Stimulated activated CD8-positive, alpha-beta memory T cell treated with anti-CD3 and anti-CD28 coated beads, Interleukin-4, amount 100 ng/mL, for 48 hours (primary cell): Measurements from ENCODE around the gene BCAS3.
"Not testable (repeated sequence)": the region's sequence is repeated elsewhere in the genome, so short reads cannot be mapped to it uniquely, and the experiment has no call there.

ENCODE experiments used
- DNase-seq: peaks from one replicate; pipeline ENCODE4 v3.0.0-alpha.2; 2020

BCAS3 gene

DNA sequence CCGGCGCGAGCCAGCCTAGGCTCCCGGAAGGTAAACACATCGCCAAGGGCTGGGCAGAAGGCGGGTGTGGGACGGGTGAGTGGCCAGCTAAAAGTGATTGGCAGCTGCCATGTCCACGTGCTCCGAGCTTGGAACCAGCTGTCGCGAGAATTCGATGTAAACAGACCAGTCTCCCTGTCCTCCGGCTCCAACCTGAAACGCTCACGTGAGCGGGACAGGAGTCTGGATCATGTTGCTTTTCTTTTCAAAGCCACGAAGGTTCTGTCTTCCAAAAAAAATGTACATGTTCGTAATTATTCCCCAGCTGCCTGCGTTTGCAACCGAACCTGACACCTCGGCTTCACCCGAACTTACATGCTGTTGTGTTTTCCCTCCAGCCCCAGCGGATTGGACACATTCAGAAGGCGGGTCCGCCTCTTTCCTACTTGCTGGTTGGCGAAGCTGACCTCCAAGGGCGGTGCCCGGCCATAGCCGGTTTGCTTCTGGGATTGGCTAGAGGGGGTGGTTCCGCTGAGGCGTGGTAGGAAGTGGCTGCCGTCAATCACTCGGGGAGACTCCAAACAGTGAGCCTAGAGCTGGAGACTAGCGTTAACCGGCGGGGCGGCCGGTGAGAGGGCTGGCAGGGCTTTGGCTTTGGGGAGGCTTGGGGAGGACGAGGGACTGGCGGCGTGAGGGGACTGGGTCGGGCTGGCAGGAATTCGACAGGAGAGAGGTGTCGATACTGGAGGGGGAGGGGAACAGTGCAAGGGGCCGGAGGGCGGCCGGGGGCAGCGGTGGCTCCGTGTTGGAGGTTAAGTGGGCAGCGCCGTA lies at the start of gene BCAS3:
Gene BCAS3, plus strand, starts transcription at position 544 of the 810 bp plus-strand sequence.
- peak; percentile 96 for DNase-seq

GRCh38 chr17:60628252-60628889 lies 49.3 kb upstream of the BCAS3 start:
- DNase-seq = no peak

GRCh38 chr17:60629120-60629519 lies 48.5 kb upstream of the BCAS3 start:
- DNase-seq = no peak

- no peak for DNase-seq
Measured at GRCh38 chr17:60630352-60630751, 47.3 kb upstream of the BCAS3 start.

DNA sequence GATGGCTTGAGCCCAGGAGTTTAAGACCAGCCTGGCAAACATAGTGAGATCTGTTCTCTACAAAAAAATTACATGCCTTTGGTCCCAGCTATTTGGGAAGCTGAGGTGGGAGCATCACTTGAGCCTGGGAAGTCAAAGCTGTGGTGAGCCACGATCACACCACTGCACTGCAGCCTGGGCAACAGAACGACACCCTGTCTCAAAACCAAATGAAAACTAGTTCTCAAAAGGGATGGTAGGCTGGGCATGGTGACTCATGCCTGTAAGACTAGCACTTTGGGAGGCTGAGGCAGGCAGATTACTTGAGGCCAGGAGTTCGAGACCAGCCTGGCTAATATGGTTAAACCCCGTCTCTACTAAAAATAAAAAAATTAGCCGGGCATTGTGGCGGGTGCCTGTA lies 46.5 kb upstream of the BCAS3 start:
- no peak for DNase-seq

DNA sequence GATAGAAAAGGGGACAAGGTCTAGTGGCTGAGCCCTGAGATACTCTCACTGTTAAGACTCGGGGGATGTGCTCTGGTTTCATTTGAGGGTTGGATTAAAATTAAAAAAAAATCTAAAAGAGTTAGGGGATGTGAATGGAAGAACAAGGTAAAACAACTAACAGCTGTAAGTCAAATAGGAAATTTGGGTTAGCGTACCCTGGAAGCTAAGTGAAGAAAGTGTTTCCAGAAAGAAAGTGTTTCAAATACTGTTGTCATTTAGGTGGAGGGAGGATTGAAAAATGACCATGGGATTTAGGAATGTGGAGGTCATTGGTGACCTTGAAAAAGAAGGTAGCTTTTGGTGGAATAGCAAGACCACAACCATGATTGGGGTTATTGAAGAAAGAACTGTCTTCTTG lies 40.0 kb upstream of the BCAS3 start:
- DNase-seq = no peak

DNA sequence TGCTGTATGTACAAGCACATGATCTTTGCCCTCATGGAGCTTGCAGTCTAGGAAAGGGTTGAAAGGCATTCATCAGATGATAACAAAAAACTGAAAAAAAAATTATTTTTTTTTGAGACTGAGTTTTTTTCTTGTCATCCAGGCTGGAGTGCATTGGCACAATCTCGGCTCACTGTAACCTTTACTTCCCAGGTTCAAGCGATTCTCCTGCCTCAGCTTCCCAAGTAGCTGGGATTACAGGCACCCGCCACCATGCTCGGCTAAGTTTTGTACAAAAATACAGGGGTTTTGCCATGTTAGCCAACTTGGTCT lies 38.7 kb upstream of the BCAS3 start:
- no peak for DNase-seq

- no peak for DNase-seq
Measured at GRCh38 chr17:60640503-60640902, 37.1 kb upstream of the BCAS3 start.

- no peak for DNase-seq
Measured at GRCh38 chr17:60641126-60641525, 36.5 kb upstream of the BCAS3 start.

- DNase-seq = peak; percentile 60
Measured at GRCh38 chr17:60641810-60642220, 35.8 kb upstream of the BCAS3 start.

- DNase-seq = no peak
Measured at GRCh38 chr17:60645918-60646523, 31.6 kb upstream of the BCAS3 start.

GRCh38 chr17:60646701-60647100 lies 30.9 kb upstream of the BCAS3 start:
- no peak for DNase-seq

DNA sequence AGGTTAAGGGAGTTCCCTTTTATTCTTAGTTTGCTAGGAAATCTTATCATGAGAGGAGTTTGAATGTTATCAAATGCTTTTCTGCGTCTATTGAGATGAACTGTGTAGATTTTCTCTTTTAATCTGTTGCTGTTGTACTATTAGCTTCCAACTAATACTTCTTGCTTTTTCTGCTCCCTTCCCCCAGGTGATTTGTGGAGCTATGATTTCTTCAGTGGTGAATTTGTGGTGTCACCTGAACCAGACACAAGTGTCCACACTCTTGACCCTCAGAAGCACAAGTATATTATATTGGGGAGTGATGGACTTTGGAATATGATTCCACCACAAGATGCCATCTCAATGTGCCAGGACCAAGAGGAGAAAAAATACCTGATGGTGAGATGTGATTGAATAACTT lies 29.9 kb upstream of the BCAS3 start:
- no peak for DNase-seq

DNA sequence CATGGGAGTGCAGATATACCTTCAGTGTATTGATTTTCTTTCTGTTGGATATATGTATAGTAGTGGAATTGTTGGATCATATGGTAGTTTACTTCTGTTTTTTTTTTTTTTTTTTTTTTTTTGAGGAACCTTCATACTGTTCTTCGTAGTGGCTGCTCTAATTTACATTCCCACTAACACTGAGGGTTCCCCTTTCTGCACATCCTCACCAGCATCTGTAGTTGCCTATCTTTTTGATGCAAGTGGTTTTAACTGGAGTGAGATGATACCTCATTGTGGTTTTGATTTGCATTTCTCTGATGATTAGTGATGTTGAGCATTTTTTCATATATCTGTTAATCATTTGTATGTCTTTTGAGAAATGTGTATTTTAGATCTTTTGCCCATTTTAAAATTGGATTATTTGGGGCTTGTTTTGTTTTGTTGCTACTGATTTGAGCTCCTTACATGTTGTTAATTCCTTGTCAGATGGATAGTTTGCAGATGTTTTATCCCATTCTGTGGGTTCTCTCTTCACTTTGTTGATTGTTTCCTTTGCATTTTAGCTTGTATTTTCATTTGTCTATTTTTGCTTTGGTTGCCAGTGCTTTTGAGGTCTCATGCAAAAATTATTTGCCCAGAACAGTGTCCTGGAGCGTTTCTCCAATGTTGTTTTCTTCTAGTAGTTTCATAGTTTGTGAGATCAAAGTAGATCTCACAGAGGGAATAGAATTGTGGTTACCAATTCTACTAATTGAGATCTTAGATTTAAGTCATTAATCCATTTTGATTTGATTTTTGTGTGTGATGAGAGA lies 25.0 kb upstream of the BCAS3 start:
- DNase-seq = no peak

DNA sequence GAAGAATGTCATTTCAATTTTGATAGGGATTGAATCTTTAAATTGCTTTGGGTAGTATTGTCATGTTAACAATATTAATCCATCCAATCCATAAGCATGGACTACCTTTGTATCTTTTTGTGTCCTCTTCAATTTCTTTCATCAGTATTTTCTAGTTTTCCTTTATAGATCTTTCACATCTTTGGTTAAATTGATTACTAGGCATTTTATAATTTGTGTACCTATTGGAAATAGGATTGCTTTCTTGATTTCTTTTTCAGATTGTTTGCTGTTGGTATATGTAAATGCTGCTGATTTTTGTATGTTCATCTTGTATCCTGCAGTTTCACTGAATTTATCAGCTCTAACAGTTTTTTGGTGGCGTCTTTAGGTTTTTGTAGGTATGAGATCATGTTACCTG lies 24.1 kb upstream of the BCAS3 start:
- DNase-seq = no peak

DNA sequence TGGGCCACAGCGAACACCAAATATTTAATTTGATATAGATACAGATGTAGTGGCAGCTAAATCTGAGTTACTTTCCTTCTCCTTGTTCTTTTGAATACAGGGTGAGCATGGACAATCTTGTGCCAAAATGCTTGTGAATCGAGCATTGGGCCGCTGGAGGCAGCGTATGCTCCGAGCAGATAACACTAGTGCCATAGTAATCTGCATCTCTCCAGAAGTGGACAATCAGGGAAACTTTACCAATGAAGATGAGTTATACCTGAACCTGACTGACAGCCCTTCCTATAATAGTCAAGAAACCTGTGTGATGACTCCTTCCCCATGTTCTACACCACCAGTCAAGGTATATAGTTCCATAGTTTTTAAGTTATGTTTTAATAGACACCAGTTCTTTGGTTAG lies 21.2 kb upstream of the BCAS3 start:
- no peak for DNase-seq

DNA sequence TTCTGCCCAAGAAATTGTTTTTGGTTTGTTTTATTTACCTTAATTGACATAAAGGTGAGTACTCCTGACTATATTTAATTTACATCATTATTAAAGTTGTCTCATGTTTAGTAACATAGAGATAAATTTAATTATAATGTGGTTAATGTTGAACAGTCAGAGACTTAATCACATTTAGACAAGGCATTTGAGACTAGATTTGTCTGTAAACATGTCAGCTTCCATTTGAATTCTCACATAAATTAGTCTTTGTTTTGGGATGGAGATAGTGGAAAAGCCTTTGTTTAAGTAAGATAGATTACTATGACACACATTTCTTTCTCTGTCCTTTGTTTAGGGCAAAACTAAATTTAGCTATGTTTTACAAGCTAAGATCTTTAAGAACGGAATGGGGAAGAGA lies 18.5 kb upstream of the BCAS3 start:
- DNase-seq = no peak

DNA sequence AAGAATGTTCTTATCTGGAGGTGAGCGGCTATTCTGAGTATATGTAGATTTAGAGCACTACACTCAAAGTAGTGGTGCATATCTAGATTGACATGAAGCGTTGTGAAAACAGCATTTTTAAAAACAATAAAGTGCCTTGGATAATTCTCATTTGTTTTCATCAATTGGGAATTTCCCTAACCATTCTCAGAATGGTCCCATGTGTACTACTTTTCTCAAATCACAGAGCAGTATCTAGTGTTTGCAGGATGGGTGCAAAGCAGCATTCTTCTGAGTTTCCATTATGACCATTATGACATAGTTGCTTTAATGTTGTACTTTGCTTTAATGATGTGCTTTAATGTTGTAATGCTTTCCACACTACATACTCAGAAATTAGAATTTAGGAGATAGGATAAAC lies 16.2 kb upstream of the BCAS3 start:
- DNase-seq = no peak

- DNase-seq = no peak
Measured at GRCh38 chr17:60664022-60664421, 13.6 kb upstream of the BCAS3 start.

- no peak for DNase-seq
Measured at GRCh38 chr17:60665602-60666001, 12.0 kb upstream of the BCAS3 start.

GRCh38 chr17:60668741-60669140 lies 8.9 kb upstream of the BCAS3 start:
- DNase-seq = not testable (repeated sequence)

DNA sequence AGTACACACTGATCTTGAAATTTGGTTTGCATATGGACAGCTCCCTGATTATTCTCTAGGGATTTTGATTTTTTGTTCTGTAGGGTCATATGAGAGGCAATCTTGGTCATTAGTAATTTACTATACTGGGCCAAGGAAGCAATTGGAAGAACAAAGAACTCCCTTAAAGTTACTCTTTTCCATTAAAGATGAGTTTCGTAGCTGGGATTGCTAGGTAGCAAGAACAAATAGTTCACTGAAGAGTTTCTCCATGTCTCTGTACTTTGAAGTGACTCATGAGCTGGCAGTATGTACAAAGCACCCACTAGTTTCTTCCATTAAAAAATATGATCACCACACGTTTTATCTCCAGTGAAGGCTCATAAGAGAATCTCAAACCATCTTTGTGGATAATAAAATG lies 6.2 kb upstream of the BCAS3 start:
- no peak for DNase-seq

- DNase-seq = not testable (repeated sequence)
Measured at GRCh38 chr17:60674637-60675036, 3.0 kb upstream of the BCAS3 start.

DNA sequence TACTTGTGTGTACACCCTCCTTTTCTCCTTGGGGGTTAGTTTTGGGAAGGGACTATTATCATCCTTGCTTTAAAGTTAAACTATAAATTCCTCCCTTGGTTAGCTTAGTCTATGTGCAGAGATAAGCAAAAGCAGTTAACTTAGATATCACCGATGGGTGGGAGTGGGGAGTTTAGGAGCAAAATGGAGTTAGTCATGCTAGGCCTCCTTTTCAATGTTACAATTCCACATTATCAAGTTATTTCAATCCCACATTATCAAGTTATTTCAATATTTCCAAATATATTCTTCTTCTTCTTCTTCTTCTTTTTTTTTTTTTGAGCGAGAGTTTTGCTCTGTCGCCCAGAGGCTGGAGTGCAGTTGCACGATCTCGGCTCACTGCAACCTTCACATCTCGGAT lies 1.7 kb upstream of the BCAS3 start:
- DNase-seq = no peak
